Transverse colon (tissue), 4 donors: Measurements from ENCODE around the gene THEM4. TPM values are rescaled to one million over a fixed set of nuclear protein-coding genes. Genes with fewer than 3 reads are reported as not detected.
A peak's percentile ranks its signal among the peaks of the same experiment; 100 is the strongest.

Experiments
- DNase-seq: peaks from one replicate; pipeline ENCODE4 v3.0.0-alpha.2; 2019
- H3K27ac ChIP-seq, 4 donors: fragments of 200-600 bp; sonication (generic); 2 replicates each; pipeline ENCODE4 v1.5.1; 2016 to 2018; ENCODE audit warnings: inconsistent platforms in 4 of 4
- H3K27me3 ChIP-seq: fragments of 200-600 bp; sonication (generic); 2 replicates; pipeline ENCODE4 v1.5.1; 2017; ENCODE audit warnings: inconsistent platforms
- H3K36me3 ChIP-seq, 4 donors: fragments of 200-600 bp; sonication (generic); 2 replicates each; pipeline ENCODE4 v1.5.1; 2017 to 2019; ENCODE audit warnings: inconsistent platforms in 4 of 4
- H3K4me1 ChIP-seq, 4 donors: fragments of 200-600 bp; sonication (generic); 2 replicates each; pipeline ENCODE4 v1.5.1; 2017 to 2020; ENCODE audit warnings: inconsistent platforms in 4 of 4
- H3K4me3 ChIP-seq, 4 donors: fragments of 200-600 bp; sonication (generic); 1 replicate in 1 of 4; 2 replicates in 3 of 4; pipeline versions ENCODE4 v1.5.1 to v1.6.1; 2017 to 2019; ENCODE audit warnings: inconsistent platforms in 4 of 4
- H3K9me3 ChIP-seq, 2 donors: fragments of 200-600 bp; sonication (generic); 2 replicates each; pipeline ENCODE4 v1.5.1; 2017 to 2019; ENCODE audit warnings: inconsistent platforms in 2 of 2
- CTCF ChIP-seq, 5 experiments: fragments of 200-600 bp in 3 of 5; fragments of 450-650 bp in 2 of 5; sonication (generic) in 3 of 5; IDR thresholded peaks; 1 replicate in 2 of 5; 2 replicates in 3 of 5; pipeline ENCODE4 v1.5.1; 2016 to 2017; ENCODE audit warnings: antibody characterized with exemption in 5 of 5, inconsistent platforms in 3 of 5, mild to moderate bottlenecking in 2 of 5, moderate library complexity in 1 of 5
- EP300 ChIP-seq: sonication (generic); formaldehyde crosslinking; IDR thresholded peaks from one replicate; pipeline ENCODE4 v1.6.1; 2017; ENCODE audit warnings: antibody characterized with exemption, low read depth
- POLR2A ChIP-seq: fragments of 450-650 bp; IDR thresholded peaks from one replicate; pipeline ENCODE4 v1.6.1; 2016; ENCODE audit warnings: antibody characterized with exemption, mild to moderate bottlenecking, moderate library complexity
- POLR2AphosphoS5 ChIP-seq, 3 donors: sonication (generic); formaldehyde crosslinking; IDR thresholded peaks; one replicate each; pipeline ENCODE4 v1.6.1; 2016; ENCODE audit warnings: antibody characterized with exemption in 3 of 3
- WGBS, 2 donors: methylation state at CpG; one replicate each; pipeline ENCODE4 v1.1.5; 2018; ENCODE audit warnings: low coverage in 1 of 2; 5-methylcytosine and 5-hydroxymethylcytosine counted together
- in situ Hi-C, 4 donors: fragments of 200-750 bp; cut with MboI; loops; one replicate each; pipeline versions ENCODE4 v1.15.0 to v1.15.1; 2017; ENCODE audit warnings: low sequenced_read_pairs in 3 of 4, low pct_ligation_motif_present in 1 of 4, low pct_unique_long_range_greater_than_20kb in 1 of 4
- intact Hi-C: fragments of 100-400 bp; cut with DNase I; formaldehyde crosslinking; loops from one replicate; pipeline ENCODE4 v1.15.1; 2023; ENCODE audit warnings: low total_unique reads
- total RNA-seq, 4 donors: library from RNA; depleted of rRNA; stranded (reverse); fragments of >200 nt; gene quantifications; one replicate each; pipeline ENCODE4 v1.1.0, GENCODE V29; 2016

THEM4 gene
- total RNA-seq, 4 donors from 2014 or later, result 4.6 to 21.8 (median 9.5) TPM

DNA sequence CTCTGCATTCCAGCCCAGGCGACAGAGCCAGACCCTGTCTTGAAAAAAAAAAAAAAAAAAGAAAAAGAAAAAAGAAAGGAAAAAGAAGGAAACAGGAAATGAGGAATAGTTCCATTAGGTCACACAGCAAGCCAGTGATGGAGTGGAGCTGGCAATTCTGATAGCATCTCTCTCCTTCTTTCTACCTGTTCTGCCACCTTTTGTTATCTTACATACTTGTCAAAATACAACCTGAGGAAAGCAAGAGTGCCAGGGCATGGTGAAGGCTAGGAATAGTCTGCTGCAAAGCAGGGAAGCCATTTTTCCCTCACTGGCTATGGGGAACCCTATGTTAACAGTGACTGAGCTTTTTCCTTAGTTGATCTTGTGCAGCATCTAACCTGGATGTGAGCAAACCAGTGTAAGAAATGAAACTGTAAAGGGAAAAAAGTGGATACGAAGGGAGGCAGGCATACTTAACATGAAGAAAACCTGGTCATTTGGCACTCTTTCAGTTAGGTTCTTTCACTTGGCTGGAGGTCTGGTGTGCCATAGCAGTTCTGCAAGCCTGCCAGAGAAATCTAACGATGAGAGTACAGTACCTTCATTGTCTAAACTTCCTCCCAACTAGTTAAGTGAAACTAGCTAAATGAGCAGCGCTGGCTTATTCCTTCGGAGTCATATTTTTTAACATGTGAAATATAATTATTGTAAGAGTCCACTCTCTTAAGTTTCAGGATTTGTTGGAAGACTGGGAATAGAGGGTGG, 37.9 kb downstream of the THEM4 start:
- no peak overlapping the region for H3K4me3 ChIP-seq
- H3K36me3 ChIP-seq, result no peaks in the 10 kb centered on the region
- no peak for DNase-seq
- peaks cover 0 to 12% (median 2%) of the 10 kb centered on the region in 4 donors for H3K4me1 ChIP-seq
- no peak overlapping the region for H3K27ac ChIP-seq
- WGBS, 2 donors, result 37 to 50% methylated on average over 5 of the region's 5 CpGs
- intact Hi-C loops, result no loop called here
- no peak for TF ChIP-seq EP300
- TF ChIP-seq POLR2AphosphoS5 (IDR thresholded peaks at IDR 0.05), result no peak
- TF ChIP-seq POLR2A, result no peak
- no peak for TF ChIP-seq CTCF (IDR thresholded peaks at IDR 0.05)
- H3K9me3 ChIP-seq, result no peaks in the 10 kb centered on the region
- H3K27me3 ChIP-seq, result no peaks in the 10 kb centered on the region
- in situ Hi-C loops, result no loop called here

- 9 to 11% methylated on average over 3 of the region's 3 CpGs for WGBS, 2 donors
- in situ Hi-C loops, result no loop called here
- no peak for DNase-seq
These were observed 40.8 kb downstream of the THEM4 start for GRCh38 chr1:151868486-151868885.

DNA sequence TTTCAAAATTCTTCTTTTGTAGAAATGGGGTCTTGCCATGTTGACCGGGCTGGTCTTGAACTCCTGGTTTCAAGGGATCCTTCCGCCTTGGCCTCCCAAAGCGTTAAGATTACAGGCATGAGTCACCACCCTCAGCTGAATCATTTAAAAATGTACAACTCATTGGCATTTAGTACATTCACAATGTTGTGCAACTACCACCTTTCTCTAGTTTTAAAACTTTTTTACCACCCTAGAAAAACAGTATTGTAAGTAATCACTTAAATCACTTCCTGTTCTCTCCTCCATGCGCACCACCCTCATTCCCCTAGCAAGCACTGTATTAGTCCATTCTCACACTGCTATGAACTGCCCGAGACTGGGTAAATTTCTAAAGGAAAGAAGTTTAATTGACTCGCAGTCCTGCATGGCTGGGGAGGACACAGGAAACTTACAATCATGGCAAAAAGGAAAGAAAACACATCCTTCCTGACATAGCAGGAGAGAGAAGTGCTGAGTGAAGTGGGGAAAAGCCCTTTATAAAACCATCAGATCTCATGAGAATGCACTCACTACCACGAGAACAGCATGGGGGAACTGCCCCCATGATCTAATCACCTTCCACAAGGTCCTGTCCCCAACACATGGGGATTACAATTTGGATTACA, 41.4 kb downstream of the THEM4 start:
- Histone ChIP-seq H3K4me1 (peaks cover 0 to 12% (median 2%) of the 10 kb centered on the region in 4 donors), H3K9me3 (no peaks in the 10 kb centered on the region), H3K36me3 (no peaks in the 10 kb centered on the region), H3K27ac (peak overlapping the region in 1 of 4 donors; percentile 30), H3K27me3 (no peaks in the 10 kb centered on the region), H3K4me3 (no peak overlapping the region)
- peak; percentile 15 for DNase-seq
- intact Hi-C loops, result no loop called here
- in situ Hi-C loops, result no loop called here
- WGBS, 2 donors, result 53 to 56% methylated on average over 6 to 7 of the region's 7 CpGs
- no peak for TF ChIP-seq EP300
- no peak for TF ChIP-seq CTCF (IDR thresholded peaks at IDR 0.05)
- no peak for TF ChIP-seq POLR2A
- TF ChIP-seq POLR2AphosphoS5 (IDR thresholded peaks at IDR 0.05), result no peak

More at GRCh38 chr1:151868486-151868885, 40.8 kb downstream of the THEM4 start:
- no peak for TF ChIP-seq EP300
- no peak for TF ChIP-seq CTCF (IDR thresholded peaks at IDR 0.05)
- no peak for TF ChIP-seq POLR2AphosphoS5 (IDR thresholded peaks at IDR 0.05)
- TF ChIP-seq POLR2A, result no peak
- no peak overlapping the region for H3K27ac ChIP-seq
- H3K9me3 ChIP-seq, result no peaks in the 10 kb centered on the region
- no peak overlapping the region for H3K4me3 ChIP-seq
- H3K4me1 ChIP-seq, result peaks cover 0 to 12% (median 2%) of the 10 kb centered on the region in 4 donors
- intact Hi-C loops, result no loop called here
- no peaks in the 10 kb centered on the region for H3K27me3 ChIP-seq
- no peaks in the 10 kb centered on the region for H3K36me3 ChIP-seq

- in situ Hi-C loops, result no loop called here
- H3K9me3 ChIP-seq, result no peaks in the 10 kb centered on the region
- TF ChIP-seq EP300 (no peak), POLR2A (no peak)
These were observed 42.0 kb downstream of the THEM4 start for GRCh38 chr1:151867321-151867720.

More at GRCh38 chr1:151867321-151867720, 42.0 kb downstream of the THEM4 start:
- Histone ChIP-seq H3K4me1 (peaks cover 0 to 12% (median 2%) of the 10 kb centered on the region in 4 donors), H3K27ac (no peak overlapping the region), H3K4me3 (no peak overlapping the region), H3K27me3 (no peaks in the 10 kb centered on the region), H3K36me3 (no peaks in the 10 kb centered on the region)
- DNase-seq, result no peak
- WGBS, 2 donors, result 70 to 71% methylated on average over 2 of the region's 2 CpGs
- intact Hi-C loops, result no loop called here
